ENCODE results near the gene FBXO41.

The FBXO41 gene

DNA sequence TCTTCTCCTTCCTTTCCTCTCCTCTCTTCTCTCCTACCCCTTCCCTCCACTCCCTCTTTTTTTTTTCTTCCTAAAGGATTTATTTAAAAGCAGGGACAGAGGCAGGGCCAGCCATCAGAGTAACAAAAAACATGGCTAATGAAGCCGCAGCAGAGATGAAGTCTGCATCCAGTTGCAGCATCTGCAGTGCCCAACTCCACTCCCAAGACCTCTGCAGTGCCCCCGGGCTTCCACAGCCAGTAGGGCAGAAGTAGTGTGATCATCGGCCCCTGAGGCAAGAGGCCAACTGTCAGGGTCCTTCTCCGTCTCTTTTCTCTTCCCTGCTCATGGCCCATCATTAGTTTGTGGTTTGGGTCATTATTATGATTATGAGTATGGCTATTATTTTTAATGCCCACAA lies 13.3 kb upstream of the FBXO41 start:
- H3K27me3 ChIP-seq (ENCODE audit: control insufficient read depth in 1 of 2, insufficient read depth in 2 of 2, low read length in 2 of 2): peaks cover 46 to 51% of the 10 kb centered on the region in 2 donors
- H3K9ac ChIP-seq (ENCODE audit: low read depth in 1 of 2, low read length in 2 of 2): no peak overlapping the region
- H3K36me3 ChIP-seq (ENCODE audit: control insufficient read depth in 1 of 2, insufficient read depth in 2 of 2, low read length in 2 of 2): no peaks in the 10 kb centered on the region
- peaks cover 0 to 3% of the 10 kb centered on the region in 2 donors for H3K4me1 ChIP-seq (ENCODE audit: control insufficient read depth in 1 of 2, insufficient read depth in 2 of 2, low read length in 2 of 2)
- H3K4me3 ChIP-seq (ENCODE audit: low read depth in 1 of 2, low read length in 2 of 2): no peak overlapping the region
- no peak overlapping the region for H3K27ac ChIP-seq (ENCODE audit: low read depth, low read length)
- H3K9me3 ChIP-seq (ENCODE audit: control insufficient read depth in 1 of 2, low read length in 2 of 2): no peaks in the 10 kb centered on the region

DNA sequence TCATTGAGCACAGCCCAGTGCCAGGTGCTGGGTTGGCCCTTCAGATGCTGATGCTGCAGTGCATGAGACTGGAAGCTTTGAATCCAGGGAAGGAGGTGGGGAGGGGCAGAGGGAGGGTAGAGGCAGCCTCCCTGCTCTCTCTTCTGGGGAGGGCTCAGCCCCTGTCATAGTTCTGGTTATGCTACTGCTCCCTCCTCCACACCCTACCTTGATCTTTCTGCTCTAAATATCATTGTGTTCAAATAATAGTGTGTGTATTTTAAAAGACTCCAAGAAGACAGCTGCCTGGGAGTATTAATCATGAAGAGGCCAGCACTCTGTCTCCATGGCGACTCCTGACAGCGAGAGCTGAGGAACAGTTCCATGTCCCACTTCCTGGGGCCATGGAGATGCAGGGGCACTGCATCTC lies 12.9 kb upstream of the FBXO41 start:
- no peaks in the 10 kb centered on the region for H3K36me3 ChIP-seq (ENCODE audit: control insufficient read depth in 1 of 2, insufficient read depth in 2 of 2, low read length in 2 of 2)
- no peak overlapping the region for H3K27ac ChIP-seq (ENCODE audit: low read depth, low read length)
- no peak overlapping the region for H3K9ac ChIP-seq (ENCODE audit: low read depth in 1 of 2, low read length in 2 of 2)
- no peak overlapping the region for H3K4me3 ChIP-seq (ENCODE audit: low read depth in 1 of 2, low read length in 2 of 2)
- H3K9me3 ChIP-seq (ENCODE audit: control insufficient read depth in 1 of 2, low read length in 2 of 2): no peaks in the 10 kb centered on the region
- H3K4me1 ChIP-seq (ENCODE audit: control insufficient read depth in 1 of 2, insufficient read depth in 2 of 2, low read length in 2 of 2): peaks cover 0 to 3% of the 10 kb centered on the region in 2 donors
- H3K27me3 ChIP-seq (ENCODE audit: control insufficient read depth in 1 of 2, insufficient read depth in 2 of 2, low read length in 2 of 2): peaks cover 51 to 55% of the 10 kb centered on the region in 2 donors

DNA sequence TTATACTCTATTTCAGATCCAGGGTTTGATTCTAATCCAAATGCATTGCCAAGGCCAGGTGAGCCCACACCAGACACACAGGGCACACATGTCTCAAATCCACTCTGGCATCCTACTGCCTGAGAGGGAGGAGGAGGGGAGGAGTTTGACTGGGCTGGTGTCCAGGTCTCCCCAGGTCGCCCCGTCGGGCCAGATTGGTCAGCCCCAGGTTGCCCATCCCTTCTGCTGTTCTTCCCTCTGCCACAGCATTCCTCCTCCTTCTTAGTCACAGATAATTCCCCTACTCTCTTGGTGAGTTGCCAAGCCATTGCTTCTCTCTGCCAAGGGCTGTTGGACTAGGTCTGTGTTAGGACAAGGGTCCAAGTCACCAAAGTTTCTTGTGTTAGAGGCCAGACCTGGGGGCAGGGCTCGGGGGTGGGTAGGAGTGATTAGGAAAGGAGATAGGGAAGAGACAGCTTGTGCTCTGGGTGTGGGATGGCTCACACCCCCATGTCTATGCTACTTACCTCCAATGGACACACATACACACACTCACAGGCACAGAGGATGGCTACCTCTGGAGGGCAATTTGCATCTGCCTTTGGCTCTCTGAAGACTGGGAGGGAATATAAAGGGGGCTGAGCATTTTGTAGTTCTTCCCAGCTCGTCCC lies 11.6 kb upstream of the FBXO41 start:
- H3K27ac ChIP-seq (ENCODE audit: low read depth, low read length): no peak overlapping the region

DNA sequence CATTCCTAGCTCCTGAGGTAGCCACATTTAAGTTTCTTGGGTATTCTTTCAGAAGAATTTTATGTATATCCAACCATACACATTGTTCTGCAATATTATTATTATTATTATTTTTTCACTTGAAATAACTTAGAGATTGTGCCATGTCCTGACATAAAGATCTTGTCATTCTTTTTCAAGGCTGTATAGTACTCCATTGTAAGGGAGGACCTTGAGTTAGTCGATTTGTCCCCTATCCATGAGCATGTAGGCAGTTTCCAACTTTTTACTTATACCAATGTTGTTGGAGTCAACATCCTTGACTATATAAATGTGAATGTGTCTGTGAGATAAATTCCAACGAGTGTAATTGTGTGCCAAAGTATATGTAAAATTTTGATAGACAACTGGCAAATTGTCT lies 10.0 kb upstream of the FBXO41 start:
- H3K9ac ChIP-seq (ENCODE audit: low read depth in 1 of 2, low read length in 2 of 2): no peak overlapping the region
- peaks cover 0 to 3% of the 10 kb centered on the region in 2 donors for H3K4me1 ChIP-seq (ENCODE audit: control insufficient read depth in 1 of 2, insufficient read depth in 2 of 2, low read length in 2 of 2)
- H3K4me3 ChIP-seq (ENCODE audit: low read depth in 1 of 2, low read length in 2 of 2): no peak overlapping the region
- no peak overlapping the region for H3K27ac ChIP-seq (ENCODE audit: low read depth, low read length)
- no peaks in the 10 kb centered on the region for H3K36me3 ChIP-seq (ENCODE audit: control insufficient read depth in 1 of 2, insufficient read depth in 2 of 2, low read length in 2 of 2)
- H3K9me3 ChIP-seq (ENCODE audit: control insufficient read depth in 1 of 2, low read length in 2 of 2): no peaks in the 10 kb centered on the region
- peaks cover 52 to 73% of the 10 kb centered on the region in 2 donors for H3K27me3 ChIP-seq (ENCODE audit: control insufficient read depth in 1 of 2, insufficient read depth in 2 of 2, low read length in 2 of 2)

More for the DNA sequence above, 11.6 kb upstream of the FBXO41 start:
- Histone ChIP-seq H3K9ac (ENCODE audit: low read depth in 1 of 2, low read length in 2 of 2) (no peak overlapping the region), H3K9me3 (ENCODE audit: control insufficient read depth in 1 of 2, low read length in 2 of 2) (no peaks in the 10 kb centered on the region), H3K27me3 (ENCODE audit: control insufficient read depth in 1 of 2, insufficient read depth in 2 of 2, low read length in 2 of 2) (peaks cover 52 to 64% of the 10 kb centered on the region in 2 donors), H3K4me1 (ENCODE audit: control insufficient read depth in 1 of 2, insufficient read depth in 2 of 2, low read length in 2 of 2) (peaks cover 0 to 3% of the 10 kb centered on the region in 2 donors), H3K36me3 (ENCODE audit: control insufficient read depth in 1 of 2, insufficient read depth in 2 of 2, low read length in 2 of 2) (no peaks in the 10 kb centered on the region), H3K4me3 (ENCODE audit: low read depth in 1 of 2, low read length in 2 of 2) (no peak overlapping the region)

DNA sequence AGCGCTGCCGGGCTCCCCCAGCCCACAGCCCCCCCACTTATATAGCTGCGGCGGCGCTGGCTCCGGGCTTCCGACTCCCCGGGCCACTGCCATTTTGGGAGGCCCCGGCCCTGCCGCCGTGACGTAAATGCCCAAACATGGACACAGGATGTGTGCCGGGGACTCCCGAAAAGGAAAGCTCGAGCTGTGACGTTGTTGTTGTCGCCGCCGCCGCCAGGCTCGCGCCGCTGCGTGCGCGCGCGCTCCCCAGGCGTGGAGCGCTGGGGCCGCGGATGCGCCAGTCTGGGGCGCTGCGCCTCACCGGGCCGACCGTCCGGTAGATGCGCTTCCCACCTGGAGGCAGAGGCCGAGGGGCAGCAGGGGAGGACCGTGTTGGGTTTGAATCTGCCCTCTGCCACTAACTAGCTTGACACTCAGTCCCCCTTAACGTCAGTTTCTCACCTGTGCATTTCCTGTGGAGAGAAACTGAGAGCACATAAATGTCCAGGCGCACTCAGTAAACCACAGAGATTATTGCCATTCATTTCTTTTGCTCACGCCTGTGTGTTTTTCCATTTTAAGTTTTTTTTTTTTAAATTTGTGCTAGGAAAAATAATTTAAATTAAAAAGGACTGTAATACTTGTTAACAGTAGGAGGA lies 9.4 kb upstream of the FBXO41 start, which contains the start of gene EGR4:
Gene EGR4 (minus strand): TSS at position 15 of the 638 bp plus-strand sequence. CDS start 231 bp downstream, outside the sequence.
- Histone ChIP-seq H3K9me3 (ENCODE audit: control insufficient read depth in 1 of 2, low read length in 2 of 2) (no peaks in the 10 kb centered on the region), H3K4me1 (ENCODE audit: control insufficient read depth in 1 of 2, insufficient read depth in 2 of 2, low read length in 2 of 2) (peaks cover 0 to 3% of the 10 kb centered on the region in 2 donors), H3K27me3 (ENCODE audit: control insufficient read depth in 1 of 2, insufficient read depth in 2 of 2, low read length in 2 of 2) (peaks cover 52 to 79% of the 10 kb centered on the region in 2 donors), H3K36me3 (ENCODE audit: control insufficient read depth in 1 of 2, insufficient read depth in 2 of 2, low read length in 2 of 2) (no peaks in the 10 kb centered on the region), H3K4me3 (ENCODE audit: low read depth in 1 of 2, low read length in 2 of 2) (peak within 1 kb of the TSS; percentile 58 to 68), H3K27ac (ENCODE audit: low read depth, low read length) (no peak within 1 kb of the TSS), H3K9ac (ENCODE audit: low read depth in 1 of 2, low read length in 2 of 2) (no peak within 1 kb of the TSS)

DNA sequence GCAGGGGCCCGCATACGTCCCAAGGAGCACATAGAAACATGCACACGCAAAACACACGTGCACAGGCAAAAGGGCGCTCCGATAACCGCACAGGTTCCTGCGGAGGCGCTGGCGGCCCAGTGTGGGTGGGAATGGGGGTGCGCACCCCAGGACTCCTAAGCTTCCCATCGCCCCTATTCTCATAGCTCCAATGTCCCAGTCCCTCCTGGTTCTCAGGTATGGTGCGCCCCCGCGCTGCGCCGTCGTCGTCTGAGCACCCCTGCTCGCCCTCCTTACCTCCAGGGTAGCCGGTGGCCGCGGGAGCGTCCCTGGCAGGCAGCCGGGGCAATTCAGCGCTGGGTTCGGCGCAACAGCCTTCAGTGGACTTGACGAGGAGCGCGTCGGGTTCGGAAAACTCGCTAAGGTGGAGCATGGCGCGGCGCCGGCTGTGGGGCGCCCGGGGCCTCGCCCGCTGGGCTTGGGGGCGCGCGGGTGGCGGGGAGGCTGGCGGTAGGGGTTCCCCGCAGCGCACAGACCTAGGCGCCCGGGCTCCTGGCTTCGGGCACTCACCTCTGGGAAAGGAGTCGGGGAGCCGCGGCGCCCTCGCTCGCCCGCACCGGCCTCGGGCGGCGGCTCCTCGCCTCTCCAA lies 8.7 kb upstream of the FBXO41 start:
- peak overlapping the region; percentile 58 to 68 for H3K4me3 ChIP-seq (ENCODE audit: low read depth in 1 of 2, low read length in 2 of 2)
- no peaks in the 10 kb centered on the region for H3K9me3 ChIP-seq (ENCODE audit: control insufficient read depth in 1 of 2, low read length in 2 of 2)
- H3K27me3 ChIP-seq (ENCODE audit: control insufficient read depth in 1 of 2, insufficient read depth in 2 of 2, low read length in 2 of 2): peaks cover 52 to 85% of the 10 kb centered on the region in 2 donors
- H3K9ac ChIP-seq (ENCODE audit: low read depth in 1 of 2, low read length in 2 of 2): no peak overlapping the region
- H3K27ac ChIP-seq (ENCODE audit: low read depth, low read length): no peak overlapping the region
- H3K4me1 ChIP-seq (ENCODE audit: control insufficient read depth in 1 of 2, insufficient read depth in 2 of 2, low read length in 2 of 2): peaks cover 0 to 3% of the 10 kb centered on the region in 2 donors
- no peaks in the 10 kb centered on the region for H3K36me3 ChIP-seq (ENCODE audit: control insufficient read depth in 1 of 2, insufficient read depth in 2 of 2, low read length in 2 of 2)

DNA sequence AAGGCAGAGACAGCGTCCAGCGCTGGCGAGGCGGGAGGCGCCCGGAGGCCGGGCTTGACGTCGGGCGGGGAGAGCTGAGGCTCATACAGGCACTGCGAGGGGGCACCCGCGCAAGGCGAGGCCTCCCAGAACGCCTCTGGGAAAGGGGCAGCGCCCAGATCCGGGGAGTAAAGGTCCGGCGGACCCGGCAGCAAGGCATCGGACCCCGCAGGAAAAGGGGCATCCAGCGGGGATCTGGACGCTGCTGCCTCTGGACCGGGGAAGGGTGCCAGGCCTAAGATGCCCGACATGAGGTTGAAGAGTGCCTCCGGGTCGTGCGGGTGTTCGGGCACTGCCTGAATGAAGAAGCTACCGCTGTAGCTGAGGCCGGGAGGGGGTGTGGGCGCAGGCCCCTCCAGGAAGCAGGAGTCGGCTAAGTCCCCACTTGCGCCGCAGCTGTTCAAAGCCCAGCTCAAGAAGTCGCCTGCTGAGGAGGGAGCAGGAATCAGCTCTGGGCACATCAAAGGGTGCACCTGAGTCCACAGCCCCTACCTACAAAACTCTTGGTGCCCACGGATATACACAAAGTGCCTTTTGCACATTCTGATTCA lies 8.1 kb upstream of the FBXO41 start:
- Histone ChIP-seq H3K9ac (ENCODE audit: low read depth in 1 of 2, low read length in 2 of 2) (no peak overlapping the region), H3K4me3 (ENCODE audit: low read depth in 1 of 2, low read length in 2 of 2) (no peak overlapping the region), H3K36me3 (ENCODE audit: control insufficient read depth in 1 of 2, insufficient read depth in 2 of 2, low read length in 2 of 2) (no peaks in the 10 kb centered on the region), H3K27me3 (ENCODE audit: control insufficient read depth in 1 of 2, insufficient read depth in 2 of 2, low read length in 2 of 2) (peaks cover 48 to 82% of the 10 kb centered on the region in 2 donors), H3K9me3 (ENCODE audit: control insufficient read depth in 1 of 2, low read length in 2 of 2) (no peaks in the 10 kb centered on the region), H3K4me1 (ENCODE audit: control insufficient read depth in 1 of 2, insufficient read depth in 2 of 2, low read length in 2 of 2) (peaks cover 0 to 3% of the 10 kb centered on the region in 2 donors), H3K27ac (ENCODE audit: low read depth, low read length) (no peak overlapping the region)

DNA sequence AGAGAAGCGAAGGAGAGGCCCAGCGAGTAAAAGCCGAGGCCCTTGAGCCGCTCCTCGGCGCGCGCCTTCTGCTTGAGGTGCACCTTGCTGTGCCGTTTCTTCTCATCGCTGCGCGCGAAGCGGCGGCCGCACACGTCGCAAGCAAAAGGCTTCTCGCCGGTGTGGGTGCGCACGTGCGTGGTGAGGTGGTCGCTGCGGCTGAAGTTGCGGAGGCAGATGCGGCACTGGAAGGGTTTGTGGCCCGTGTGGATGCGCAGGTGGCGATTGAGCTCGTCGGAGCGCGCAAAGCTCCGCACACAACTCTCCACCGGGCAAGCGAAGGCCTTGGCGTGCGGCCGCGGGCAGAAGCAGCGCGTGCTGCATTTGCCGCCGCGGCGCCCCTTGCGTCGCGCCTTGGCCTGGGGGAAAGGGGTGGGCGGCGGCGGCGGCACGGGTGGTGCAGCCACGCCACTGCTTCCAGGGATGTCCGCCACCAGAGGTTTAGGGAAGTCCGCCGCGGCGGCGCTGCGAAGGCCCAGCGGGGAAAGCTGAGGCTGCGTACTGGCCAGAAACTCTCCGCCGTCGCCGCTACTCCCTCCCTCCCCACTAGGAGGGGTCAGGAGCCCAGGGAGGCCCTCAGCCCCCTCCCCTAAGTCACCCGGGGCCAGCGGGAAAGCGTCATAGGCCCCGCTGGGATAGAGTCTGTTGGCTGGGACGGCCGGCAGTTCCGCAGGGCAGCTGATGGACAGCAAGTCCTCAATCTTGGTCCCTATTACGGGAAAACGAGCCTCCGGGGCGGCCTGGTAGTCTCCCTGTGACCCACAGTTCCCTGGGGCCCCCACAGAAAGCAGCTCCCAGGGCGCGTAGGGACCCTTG lies 7.4 kb upstream of the FBXO41 start:
- Histone ChIP-seq H3K27me3 (ENCODE audit: control insufficient read depth in 1 of 2, insufficient read depth in 2 of 2, low read length in 2 of 2) (peaks cover 42 to 80% of the 10 kb centered on the region in 2 donors), H3K36me3 (ENCODE audit: control insufficient read depth in 1 of 2, insufficient read depth in 2 of 2, low read length in 2 of 2) (no peaks in the 10 kb centered on the region), H3K4me1 (ENCODE audit: control insufficient read depth in 1 of 2, insufficient read depth in 2 of 2, low read length in 2 of 2) (peaks cover 0 to 3% of the 10 kb centered on the region in 2 donors)

DNA sequence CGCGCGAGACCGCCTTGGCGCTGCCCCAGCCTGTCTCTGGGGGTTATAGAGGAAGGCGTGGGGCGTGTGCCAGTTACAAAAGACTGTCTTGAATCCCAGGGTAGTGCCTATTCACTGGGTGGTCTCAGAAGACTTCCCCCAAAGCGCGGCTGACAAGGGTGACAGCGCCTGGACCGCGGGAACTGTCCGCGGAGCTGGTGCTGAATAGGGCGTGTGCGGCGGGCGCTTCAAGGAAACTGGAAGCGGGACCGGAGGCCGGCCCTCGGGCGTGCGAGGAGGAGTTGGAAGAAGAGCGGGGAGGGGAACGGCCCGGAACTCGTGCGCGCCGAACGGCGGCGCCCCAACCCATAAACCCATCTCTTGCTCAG lies 6.8 kb upstream of the FBXO41 start:
- Histone ChIP-seq H3K9me3 (ENCODE audit: control insufficient read depth in 1 of 2, low read length in 2 of 2) (no peaks in the 10 kb centered on the region), H3K4me1 (ENCODE audit: control insufficient read depth in 1 of 2, insufficient read depth in 2 of 2, low read length in 2 of 2) (peaks cover 0 to 3% of the 10 kb centered on the region in 2 donors), H3K4me3 (ENCODE audit: low read depth in 1 of 2, low read length in 2 of 2) (peak overlapping the region in 1 of 2 donors; percentile 51), H3K27ac (ENCODE audit: low read depth, low read length) (no peak overlapping the region), H3K27me3 (ENCODE audit: control insufficient read depth in 1 of 2, insufficient read depth in 2 of 2, low read length in 2 of 2) (peaks cover 38 to 74% of the 10 kb centered on the region in 2 donors), H3K9ac (ENCODE audit: low read depth in 1 of 2, low read length in 2 of 2) (no peak overlapping the region), H3K36me3 (ENCODE audit: control insufficient read depth in 1 of 2, insufficient read depth in 2 of 2, low read length in 2 of 2) (no peaks in the 10 kb centered on the region)

More for the DNA sequence above, 7.4 kb upstream of the FBXO41 start:
- H3K9me3 ChIP-seq (ENCODE audit: control insufficient read depth in 1 of 2, low read length in 2 of 2): no peaks in the 10 kb centered on the region
- H3K27ac ChIP-seq (ENCODE audit: low read depth, low read length): no peak overlapping the region
- H3K9ac ChIP-seq (ENCODE audit: low read depth in 1 of 2, low read length in 2 of 2): no peak overlapping the region
- H3K4me3 ChIP-seq (ENCODE audit: low read depth in 1 of 2, low read length in 2 of 2): peak overlapping the region in 1 of 2 donors; percentile 51

Data from duodenal mucosa (tissue), 2 donors.